ENCODE data around the gene F12.

- TF ChIP-seq GATA2 (IDR thresholded peaks at IDR 0.05; ENCODE audit: low read depth, low read length) (no peak), GATA3 (IDR thresholded peaks at IDR 0.05; ENCODE audit: low read depth, low read length) (no peak)
Measured at GRCh38 chr5:177356746-177357145, 52.6 kb downstream of the F12 start.
